Heart right ventricle (tissue), 16 donors: Measurements from ENCODE around the gene PWWP2A. TPM values are rescaled to one million over a fixed set of nuclear protein-coding genes. Genes with fewer than 3 reads are reported as not detected.

ENCODE experiments used
- ATAC-seq, 8 donors: fragments of 200-7000 bp; cut with Tn5 transposase; one replicate each; pipeline ENCODE4 v1.9.1; 2020; ENCODE audit warnings: mild to moderate bottlenecking in 8 of 8, moderate library complexity in 8 of 8, moderate number of reproducible peaks in 1 of 8
- DNase-seq, 2 donors: peaks; one replicate each; pipeline ENCODE4 v3.0.0-alpha.2; 2020
- H3K27ac ChIP-seq, 10 donors: fragments of 200-600 bp; sonication (generic) in 2 of 10; one replicate each; pipeline versions ENCODE4 v1.5.0 to v1.8.0; 2020 to 2022; ENCODE audit warnings: mild to moderate bottlenecking in 3 of 10
- H3K27me3 ChIP-seq, 7 donors: fragments of 200-600 bp; one replicate each; pipeline ENCODE4 v1.8.0; 2021 to 2022; ENCODE audit warnings: mild to moderate bottlenecking in 2 of 7
- H3K36me3 ChIP-seq, 9 donors: fragments of 200-600 bp; sonication (generic) in 1 of 9; one replicate each; pipeline versions ENCODE4 v1.5.0 to v1.8.0; 2020 to 2022; ENCODE audit warnings: mild to moderate bottlenecking in 2 of 9
- H3K4me1 ChIP-seq, 9 donors: fragments of 200-600 bp; sonication (generic) in 1 of 9; one replicate each; pipeline versions ENCODE4 v1.5.0 to v1.8.0; 2020 to 2022; ENCODE audit warnings: mild to moderate bottlenecking in 4 of 9
- H3K4me3 ChIP-seq, 10 donors: fragments of 200-600 bp; sonication (generic) in 2 of 10; one replicate each; pipeline versions ENCODE4 v1.5.0 to v1.8.0; 2020 to 2022; ENCODE audit warnings: mild to moderate bottlenecking in 7 of 10, moderate library complexity in 2 of 10
- H3K9me3 ChIP-seq, 11 donors: fragments of 200-600 bp in 10 of 11; sonication (generic) in 2 of 11; one replicate each; pipeline versions ENCODE4 v1.5.0 to v1.8.0; 2013 to 2022; ENCODE audit warnings: mild to moderate bottlenecking in 2 of 11, control low read depth in 1 of 11, moderate library complexity in 1 of 11
- CTCF ChIP-seq, 9 donors: fragments of 200-600 bp; sonication (generic) in 2 of 9; IDR thresholded peaks; one replicate each; pipeline versions ENCODE4 v1.5.0 to v1.8.0; 2021 to 2022; ENCODE audit warnings: antibody characterized with exemption in 9 of 9, mild to moderate bottlenecking in 5 of 9, moderate library complexity in 1 of 9
- WGBS, 2 donors: extraction: QIAGEN DNeasy Blood & Tissue Kit; methylation state at CpG; one replicate each; pipeline ENCODE4 v1.1.7; 2013; ENCODE audit warnings: inconsistent platforms in 1 of 2; 5-methylcytosine and 5-hydroxymethylcytosine counted together
- intact Hi-C, 10 donors: fragments of 100-400 bp; cut with DNase I; formaldehyde crosslinking; loops; one replicate each; pipeline versions ENCODE4 v1.11.1 to v1.14.2; 2022
- polyA plus RNA-seq, 2 donors: library from polyadenylated mRNA; stranded (reverse); fragments of 200-250 nt; gene quantifications; one replicate each; pipeline ENCODE4 v1.2.3, GENCODE V29; 2013
- total RNA-seq, 10 donors: library from RNA; stranded (reverse); fragmentation: NEBNext Ultra II Directional in 3 of 10; extraction: Animal tissue kit (Norgen Biotek cat#: 25700) in 3 of 10; gene quantifications; one replicate each; pipeline versions ENCODE4 v1.2.1 to v1.2.4, GENCODE V29; 2021 to 2023
- donor health status: Arrhythmogenic right ventricular cardiomyopathy.
- donor health status: ischemic (EF 13 %, LVEDD 7.1; RV severe dilation, severe dysfunction).
- donor health status: healthy with polysubstance abuse.
- donor health status: DM: no; HTN: yes; CAD: no.
- donor health status: DM: no; HTN: no; CAD: no.
- donor health status: ischemic (EF 25% LVEDD 6.9; RV normal size, moderate dysfunction).
- donor health status: ischemic (EF 25% LVEDD 5.7; RV mildly dilated, moderate dysfunction).
- donor health status: healthy.
- donor health status: DM: yes; HTN: yes; CAD: no.
- donor health status: Ischemic cardiomyopathy.
- donor health status: ischemic (EF 35%, LVEDD 5.7; RV mildly dilated, moderate dysfunction).
- donor health status: nonischemic (EF 11% LVEDD 7.7; RV severe dilation, severe dysfunction).
- donor health status: DM: yes; HTN: yes; CAD: no.
- donor health status: PGD.
- donor health status: ischemic (EF 29% LVEDD 5.4; RV normal size, mild dysfunction).
- donor health status: nonischemic (EF 23%, LVEDD 6.1; RV moderate dilation, normal function).

Gene PWWP2A
- total and polyA plus RNA-seq, 12 donors, result 4.5 to 14.7 (median 12.0) TPM

DNA sequence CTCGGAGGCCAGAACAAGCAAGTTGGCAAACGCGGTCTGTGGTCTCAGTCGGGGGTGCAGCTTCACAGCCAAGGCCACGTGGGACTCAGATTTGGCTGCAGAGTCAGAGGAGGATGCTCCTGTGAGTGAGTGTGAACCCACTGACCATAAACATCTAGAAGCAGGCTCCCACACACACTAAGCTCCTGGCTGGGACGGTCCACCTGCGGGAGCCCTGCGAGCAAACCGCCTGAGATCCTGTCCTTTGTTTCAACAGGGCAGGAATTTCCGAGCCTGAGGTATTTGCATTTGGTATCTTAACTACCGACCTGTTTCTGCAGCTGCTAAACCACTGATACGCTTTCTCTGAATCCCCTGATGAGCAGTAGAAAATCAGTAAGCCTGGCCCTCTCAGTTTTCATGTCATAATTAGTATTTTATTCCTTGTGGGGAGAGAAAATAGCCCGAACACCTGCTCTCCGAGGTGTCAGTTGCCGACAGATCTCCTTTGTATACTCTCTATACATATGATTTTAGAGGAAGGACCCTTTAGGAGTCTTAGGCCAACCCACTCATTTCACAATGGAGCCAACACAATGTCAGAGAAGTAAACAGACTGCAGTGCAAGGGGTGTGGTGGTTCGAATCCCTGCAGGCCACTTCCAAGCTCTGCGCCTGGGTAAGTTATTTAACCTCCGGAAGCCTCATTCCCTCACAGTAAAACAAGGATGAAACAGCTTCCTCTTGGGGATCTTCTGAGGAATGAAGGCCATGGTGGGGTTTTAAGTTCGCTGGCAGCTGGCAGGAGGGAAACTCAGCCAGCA, 40.9 kb upstream of the PWWP2A start:
- peaks cover 5 to 15% (median 7%) of the 10 kb centered on the region in 9 donors for H3K4me1 ChIP-seq
- ATAC-seq (no peak), DNase-seq (no peak)
- WGBS, 2 donors, result 73 to 77% methylated on average over 19 of the region's 19 CpGs
- H3K27me3 ChIP-seq, result no peaks in the 10 kb centered on the region
- intact Hi-C loops, result no loop called here
- H3K36me3 ChIP-seq, result no peaks in the 10 kb centered on the region
- no peak overlapping the region for H3K27ac ChIP-seq
- H3K4me3 ChIP-seq, result no peak overlapping the region
- no peak for TF ChIP-seq CTCF (IDR thresholded peaks at IDR 0.05)
- no peaks in the 10 kb centered on the region for H3K9me3 ChIP-seq

DNA sequence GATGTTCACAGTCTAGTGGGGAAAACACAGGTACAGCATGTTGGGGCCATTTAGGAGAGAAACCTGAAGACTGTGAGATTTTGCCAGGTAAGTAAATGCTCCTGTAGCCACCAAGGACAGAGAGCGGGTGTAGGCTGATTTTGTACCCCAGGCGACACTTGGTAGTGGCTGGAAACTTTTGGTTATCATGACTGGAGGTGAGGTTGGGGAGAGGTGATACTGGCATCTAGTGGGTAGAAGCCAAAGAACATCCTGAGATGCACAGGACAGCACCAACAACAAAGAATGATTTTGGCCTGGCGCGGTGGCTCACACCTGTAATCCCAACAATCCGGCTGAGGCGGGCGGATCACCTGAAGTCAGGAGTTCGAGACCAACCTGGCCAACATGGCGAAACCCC, 38.8 kb upstream of the PWWP2A start:
- intact Hi-C loops, result no loop called here
- Histone ChIP-seq H3K4me1 (peaks cover 0 to 4% (median 0%) of the 10 kb centered on the region in 9 donors), H3K9me3 (no peaks in the 10 kb centered on the region), H3K27me3 (no peaks in the 10 kb centered on the region), H3K27ac (no peak overlapping the region), H3K36me3 (no peaks in the 10 kb centered on the region), H3K4me3 (no peak overlapping the region)
- no peak for TF ChIP-seq CTCF (IDR thresholded peaks at IDR 0.05)
- DNase-seq (no peak), ATAC-seq (no peak)
- WGBS, 2 donors, result 92 to 98% methylated on average over 9 of the region's 9 CpGs

DNA sequence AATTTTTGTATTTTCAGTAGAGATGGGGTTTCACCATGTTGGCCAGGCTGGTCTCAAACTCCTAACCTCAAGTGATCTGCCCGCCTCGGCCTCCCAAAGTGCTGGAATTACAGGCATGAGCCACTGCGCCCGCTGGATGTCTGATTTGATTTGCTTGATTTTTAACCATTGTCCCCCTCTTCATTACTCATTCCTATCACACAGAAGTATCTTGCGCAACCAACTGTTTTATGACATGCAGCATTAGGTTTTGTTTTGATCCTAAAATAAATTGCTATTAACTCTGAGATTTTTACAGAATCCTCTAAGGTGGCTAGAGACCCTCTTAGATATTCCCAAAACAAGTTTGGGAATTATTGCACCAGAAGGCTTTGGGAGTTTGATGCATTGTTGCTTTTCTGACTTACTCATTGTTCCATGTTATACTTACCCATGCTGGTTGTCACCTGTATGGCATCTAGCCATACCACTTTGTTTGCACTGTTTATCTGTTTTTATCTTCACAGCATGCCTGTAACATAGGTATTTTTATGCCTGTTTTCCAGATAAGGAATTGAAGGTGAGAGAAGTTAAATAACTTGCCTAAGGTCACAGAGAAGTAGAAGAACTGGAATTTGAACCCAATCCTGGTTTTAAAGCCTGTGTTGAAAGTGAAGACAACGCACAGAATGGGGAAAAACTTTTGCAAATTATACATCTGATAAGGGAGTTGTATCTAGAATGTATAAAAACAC, 35.9 kb upstream of the PWWP2A start:
- DNase-seq (no peak), ATAC-seq (no peak)
- intact Hi-C loops, result no loop called here
- Histone ChIP-seq H3K36me3 (no peaks in the 10 kb centered on the region), H3K4me3 (no peak overlapping the region), H3K9me3 (no peaks in the 10 kb centered on the region), H3K27ac (no peak overlapping the region), H3K4me1 (peaks cover 0 to 1% (median 0%) of the 10 kb centered on the region in 9 donors), H3K27me3 (no peaks in the 10 kb centered on the region)
- no peak for TF ChIP-seq CTCF (IDR thresholded peaks at IDR 0.05)
- 93 to 95% methylated on average over 6 of the region's 6 CpGs for WGBS, 2 donors

DNA sequence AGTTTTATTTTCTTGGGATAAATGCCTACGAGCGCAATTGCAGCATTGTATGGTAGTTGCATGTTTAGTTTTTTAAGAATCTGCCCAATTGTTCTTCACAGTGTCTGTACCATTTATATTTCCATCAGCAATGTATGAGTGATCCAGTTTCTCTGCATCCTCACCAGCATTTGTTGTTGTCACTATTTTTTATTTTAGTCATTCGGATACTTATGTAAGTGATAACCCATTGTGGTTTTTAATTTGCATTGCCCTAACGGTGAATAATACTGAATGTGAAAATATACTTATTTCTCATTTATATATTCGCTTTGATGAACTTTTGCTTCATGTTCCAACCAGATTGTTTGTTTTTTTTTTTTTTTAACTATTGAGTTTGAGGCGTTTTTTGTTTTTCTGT, 33.7 kb upstream of the PWWP2A start:
- ATAC-seq (no peak), DNase-seq (no peak)
- intact Hi-C loops, result no loop called here
- WGBS, 2 donors, result 92 to 94% methylated on average over 6 of the region's 6 CpGs
- Histone ChIP-seq H3K9me3 (no peaks in the 10 kb centered on the region), H3K27ac (no peak overlapping the region), H3K4me1 (no peaks in the 10 kb centered on the region), H3K27me3 (no peaks in the 10 kb centered on the region), H3K36me3 (no peaks in the 10 kb centered on the region), H3K4me3 (no peak overlapping the region)
- no peak for TF ChIP-seq CTCF (IDR thresholded peaks at IDR 0.05)
